HepG2 (cell line): ENCODE measurements around the gene RPL26. TPM values are rescaled to one million over a fixed set of nuclear protein-coding genes. Genes with fewer than 3 reads are reported as not detected.

Source experiments
- CCDC6 ChIP-seq: sonication (generic); formaldehyde crosslinking; IDR thresholded peaks from 2 replicates; pipeline ENCODE4 v1.8.1; 2022; ENCODE audit warnings: mild to moderate bottlenecking, missing genetic modification reagents, moderate library complexity
- HNRNPH1 ChIP-seq: fragments of 200-400 bp; formaldehyde crosslinking; optimal IDR thresholded peaks from 2 replicates; pipeline ENCODE3; 2017; ENCODE audit warnings: mild to moderate bottlenecking, low read depth, low read length
- IKZF5 ChIP-seq: IDR thresholded peaks from 2 replicates; pipeline ENCODE4 v1.6.1; 2018; ENCODE audit warnings: missing genetic modification reagents, mild to moderate bottlenecking, missing compliant biosample characterization
- MBNL3 ChIP-seq: fragments of 250-450 bp; sonication (Bioruptor Pico); conservative IDR thresholded peaks from 2 replicates; pipeline ENCODE4 v1.8.0; 2022; ENCODE audit warnings: mild to moderate bottlenecking, inconsistent platforms
- NR2C2 ChIP-seq: sonication (generic); formaldehyde crosslinking; IDR thresholded peaks from 2 replicates; pipeline ENCODE4 v1.4.0; 2020; ENCODE audit warnings: missing genetic modification reagents, mild to moderate bottlenecking, moderate library complexity, borderline replicate concordance
- PHF5A ChIP-seq: IDR thresholded peaks from one replicate; pipeline ENCODE4 v1.6.1; 2018; ENCODE audit warnings: low read depth, missing genetic modification reagents; ENCODE audit not compliant: unreplicated experiment
- RFX1 ChIP-seq: fragments of 450-650 bp; IDR thresholded peaks from 2 replicates; pipeline ENCODE4 v1.6.1; 2017
- SAFB2 ChIP-seq: sonication (generic); formaldehyde crosslinking; IDR thresholded peaks from 2 replicates; pipeline ENCODE4 v1.5.1; 2020; ENCODE audit warnings: missing genetic modification reagents, low read depth, mild to moderate bottlenecking, borderline replicate concordance
- SP2 ChIP-seq: sonication (generic); formaldehyde crosslinking; IDR thresholded peaks from 2 replicates; pipeline ENCODE4 v1.5.1; 2020; ENCODE audit warnings: mild to moderate bottlenecking, missing genetic modification reagents
- SP5 ChIP-seq: IDR thresholded peaks from 2 replicates; pipeline ENCODE4 v1.6.1; 2016; ENCODE audit warnings: low read depth, borderline replicate concordance
- TERF1 ChIP-seq: sonication (generic); formaldehyde crosslinking; IDR thresholded peaks from 2 replicates; pipeline ENCODE4 v1.8.0; 2022; ENCODE audit warnings: mild to moderate bottlenecking, missing genetic modification reagents, moderate library complexity
- U2AF1 ChIP-seq: fragments of 200-400 bp; formaldehyde crosslinking; optimal IDR thresholded peaks from 2 replicates; pipeline ENCODE3; 2017; ENCODE audit warnings: mild to moderate bottlenecking, low read depth, low read length
- YY1 ChIP-seq: IDR thresholded peaks from 2 replicates; pipeline ENCODE4 v1.6.1; 2011; ENCODE audit warnings: low read length, low read depth, moderate library complexity, mild to moderate bottlenecking; ENCODE audit not compliant: insufficient read depth, insufficient replicate concordance
- ZFP1 ChIP-seq: IDR thresholded peaks from 2 replicates; pipeline ENCODE4 v1.6.1; 2016
- ZNF207 ChIP-seq: fragments of 450-650 bp; IDR thresholded peaks from 2 replicates; pipeline ENCODE4 v1.6.1; 2016; ENCODE audit warnings: antibody characterized with exemption, borderline replicate concordance
- ZNF333 ChIP-seq: sonication (generic); formaldehyde crosslinking; IDR thresholded peaks from 2 replicates; pipeline ENCODE4 v1.4.0; 2020; ENCODE audit warnings: mild to moderate bottlenecking, missing genetic modification reagents, borderline replicate concordance
- ZNF496 ChIP-seq: sonication (generic); formaldehyde crosslinking; IDR thresholded peaks from 2 replicates; pipeline ENCODE4 v1.8.1; 2023; ENCODE audit warnings: mild to moderate bottlenecking, moderate library complexity, missing genetic modification reagents; ENCODE audit not compliant: insufficient replicate concordance
- ZNF567 ChIP-seq: sonication (generic); formaldehyde crosslinking; IDR thresholded peaks from 2 replicates; pipeline ENCODE4 v1.8.1; 2023; ENCODE audit warnings: mild to moderate bottlenecking, missing genetic modification reagents, borderline replicate concordance
- ZNF687 ChIP-seq: sonication (generic); formaldehyde crosslinking; IDR thresholded peaks from 2 replicates; pipeline ENCODE4 v1.5.1; 2020; ENCODE audit warnings: mild to moderate bottlenecking, missing genetic modification reagents, moderate library complexity
- ZSCAN20 ChIP-seq: sonication (generic); formaldehyde crosslinking; IDR thresholded peaks from 2 replicates; pipeline ENCODE4 v1.4.0; 2020; ENCODE audit warnings: missing genetic modification reagents, mild to moderate bottlenecking, borderline replicate concordance
- polyA plus RNA-seq, 8 experiments: library from polyadenylated mRNA; depleted of rRNA in 3 of 8; stranded (reverse) in 7 of 8; unstranded in 1 of 8; fragments of >200 nt; fragmentation: Illumina TruSeq in 4 of 8; extraction: Trizol in 4 of 8; gene quantifications; 2 replicates each; pipeline versions ENCODE4 v1.2.1 to v1.2.3, GENCODE V29; 2011 to 2016; ENCODE audit warnings: low read depth in 4 of 8, missing spikeins in 1 of 8, mixed read lengths in 1 of 8; ENCODE audit not compliant: insufficient read depth in 1 of 8
- total RNA-seq, 5 experiments: library from RNA; depleted of rRNA; stranded (reverse); fragments of >200 nt; fragmentation: Illumina TruSeq; extraction: Trizol; gene quantifications; 2 replicates each; pipeline ENCODE4 v1.2.3, GENCODE V29; 2016; ENCODE audit warnings: low read depth in 1 of 5
- TF ChIP-seq, protein P1 (sequence below): sonication (generic); formaldehyde crosslinking; IDR thresholded peaks from 2 replicates; pipeline ENCODE4 v1.5.0; 2020; ENCODE audit warnings: missing genetic modification reagents

RPL26 gene
- total and polyA plus RNA-seq, 2 of the 13 experiments (the other 11 are each of a cell fraction or from before 2014, with no cell fraction given) = 2,817 to 3,529 TPM

GRCh38 chr17:8383143-8383822 is at the start of gene RPL26 (continued):
- TF ChIP-seq ZNF687 (CRISPR knock-in tag) (peak; percentile 89), ZFP1 (no peak), PHF5A (CRISPR knock-in tag) (no peak), SAFB2 (CRISPR knock-in tag) (peak; percentile 64; the same call in 1 of the 2 replicates), IKZF5 (CRISPR knock-in tag) (peak; percentile 58; the same call in 1 of the 2 replicates), SP5 (CRISPR knock-in tag) (peak; percentile 21; the same call in 1 of the 2 replicates), MBNL3 (no peak), ZSCAN20 (0 out of 2 replicates have a peak, but pooled peaks have one; percentile 66), SP2 (CRISPR knock-in tag) (0 out of 2 replicates have a peak, but pooled peaks have one; percentile 15), TERF1 (CRISPR knock-in tag) (no peak), ZNF567 (CRISPR knock-in tag) (no peak), NR2C2 (CRISPR knock-in tag) (peak; percentile 69; the same call in 1 of the 2 replicates), RFX1 (no peak), ZNF333 (CRISPR knock-in tag) (no peak), HNRNPH1 (no peak), ZNF496 (CRISPR knock-in tag) (no peak), CCDC6 (0 out of 2 replicates have a peak, but pooled peaks have one; percentile 22), U2AF1 (no peak), YY1 (peak; percentile 92), ZNF207 (no peak)
- TF ChIP-seq, protein P1, sequence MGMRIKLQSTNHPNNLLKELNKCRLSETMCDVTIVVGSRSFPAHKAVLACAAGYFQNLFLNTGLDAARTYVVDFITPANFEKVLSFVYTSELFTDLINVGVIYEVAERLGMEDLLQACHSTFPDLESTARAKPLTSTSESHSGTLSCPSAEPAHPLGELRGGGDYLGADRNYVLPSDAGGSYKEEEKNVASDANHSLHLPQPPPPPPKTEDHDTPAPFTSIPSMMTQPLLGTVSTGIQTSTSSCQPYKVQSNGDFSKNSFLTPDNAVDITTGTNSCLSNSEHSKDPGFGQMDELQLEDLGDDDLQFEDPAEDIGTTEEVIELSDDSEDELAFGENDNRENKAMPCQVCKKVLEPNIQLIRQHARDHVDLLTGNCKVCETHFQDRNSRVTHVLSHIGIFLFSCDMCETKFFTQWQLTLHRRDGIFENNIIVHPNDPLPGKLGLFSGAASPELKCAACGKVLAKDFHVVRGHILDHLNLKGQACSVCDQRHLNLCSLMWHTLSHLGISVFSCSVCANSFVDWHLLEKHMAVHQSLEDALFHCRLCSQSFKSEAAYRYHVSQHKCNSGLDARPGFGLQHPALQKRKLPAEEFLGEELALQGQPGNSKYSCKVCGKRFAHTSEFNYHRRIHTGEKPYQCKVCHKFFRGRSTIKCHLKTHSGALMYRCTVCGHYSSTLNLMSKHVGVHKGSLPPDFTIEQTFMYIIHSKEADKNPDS (CRISPR knock-in tag) = peak; percentile 73; the same call in 1 of the 2 replicates
